ENCODE data around the gene NUBP2.
A peak's percentile ranks its signal among the peaks of the same experiment; 100 is the strongest.

The NUBP2 gene

GRCh38 chr16:1771864-1772361 is 10.8 kb upstream of the NUBP2 start:
- H3K27ac ChIP-seq = peak overlapping the region; percentile 92
- POLR2A ChIA-PET (ENCODE audit: low non-redundant PET) = no interaction called here
- CTCF ChIA-PET = interaction anchor here (0.6 to 1.7 kb wide), 3 partner anchors 12 to 157 kb away, joined by 3 to 8 read pairs (median 5); partner anchors contain the start of gene MAPK8IP3
- DNase-seq (ENCODE audit: low spot score) = no peak
- TF ChIP-seq CTCF (conservative IDR thresholded peaks at IDR 0.05; ENCODE audit: low read depth) = no peak

GRCh38 chr16:1772362-1772907 is 10.3 kb upstream of the NUBP2 start, which contains the start of gene EME2:
TSS of gene EME2 (plus strand) at chr16:1772810. CDS start at chr16:1773228, 418 bp downstream.
- ChIA-PET POLR2A (ENCODE audit: low non-redundant PET) (no interaction called here), CTCF (interaction anchor here (1.0 to 1.7 kb wide), 3 partner anchors 28 to 157 kb away, joined by 3 to 8 read pairs (median 3); partner anchors contain the start of gene MAPK8IP3)
- DNase-seq (ENCODE audit: low spot score) = no peak
- peak within 1 kb of the TSS; percentile 92 for H3K27ac ChIP-seq
- no peak for TF ChIP-seq CTCF (conservative IDR thresholded peaks at IDR 0.05; ENCODE audit: low read depth)

GRCh38 chr16:1772908-1773702 is 9.7 kb upstream of the NUBP2 start, which contains the start of gene MRPS34:
TSS of gene MRPS34 (minus strand) at chr16:1773134. CDS start at chr16:1773119, 15 bp downstream.
- POLR2A ChIA-PET (ENCODE audit: low non-redundant PET) = interaction anchor here (0.8 to 0.9 kb wide), 2 partner anchors 10 to 47 kb away, joined by 3 to 5 read pairs; partner anchors contain the start of genes NUBP2 and SPSB3
- DNase-seq (ENCODE audit: low spot score) = peak; percentile 72
- CTCF ChIA-PET = interaction anchor here (0.7 to 1.7 kb wide), 4 partner anchors 25 to 156 kb away, joined by 3 to 8 read pairs (median 3); partner anchors contain the start of gene MAPK8IP3
- TF ChIP-seq CTCF (conservative IDR thresholded peaks at IDR 0.05; ENCODE audit: low read depth) = peak; percentile 82
- peak within 1 kb of the TSS; percentile 92 for H3K27ac ChIP-seq

GRCh38 chr16:1773703-1774447 is 8.9 kb upstream of the NUBP2 start:
- ChIA-PET CTCF (interaction anchor here (0.5 to 0.7 kb wide), 3 partner anchors 23 to 33 kb away, joined by 3 read pairs; no protein-coding TSS in a partner anchor), POLR2A (ENCODE audit: low non-redundant PET) (interaction anchor here (0.8 to 0.9 kb wide), 2 partner anchors 9 to 48 kb away, joined by 3 to 5 read pairs; partner anchors contain the start of genes NUBP2 and SPSB3)
- H3K27ac ChIP-seq = peak overlapping the region; percentile 92
- peak; percentile 40 for DNase-seq (ENCODE audit: low spot score)
- peak; percentile 57 for TF ChIP-seq CTCF (conservative IDR thresholded peaks at IDR 0.05; ENCODE audit: low read depth)

- CTCF ChIA-PET = interaction anchor here (0.7 kb wide), 1 partner anchor 23 kb away, joined by 3 read pairs; no protein-coding TSS in a partner anchor
- POLR2A ChIA-PET (ENCODE audit: low non-redundant PET) = interaction anchor here (0.9 kb wide), 1 partner anchor 8 kb away, joined by 5 read pairs; the partner anchor contains the start of genes NUBP2 and SPSB3
- peak overlapping the region; percentile 92 for H3K27ac ChIP-seq
- TF ChIP-seq CTCF (conservative IDR thresholded peaks at IDR 0.05; ENCODE audit: low read depth) = no peak
- DNase-seq (ENCODE audit: low spot score) = no peak
These were observed 8.3 kb upstream of the NUBP2 start for GRCh38 chr16:1774448-1774780.
